ENCODE measurements around the gene FOXJ3. TPM values are rescaled to one million over a fixed set of nuclear protein-coding genes. Genes with fewer than 3 reads are reported as not detected.

FOXJ3 gene
- total and polyA plus RNA-seq, 2 of the 8 experiments (the other 6 are each of a cell fraction or from before 2014, with no cell fraction given): 48.6 to 51.9 TPM

DNA sequence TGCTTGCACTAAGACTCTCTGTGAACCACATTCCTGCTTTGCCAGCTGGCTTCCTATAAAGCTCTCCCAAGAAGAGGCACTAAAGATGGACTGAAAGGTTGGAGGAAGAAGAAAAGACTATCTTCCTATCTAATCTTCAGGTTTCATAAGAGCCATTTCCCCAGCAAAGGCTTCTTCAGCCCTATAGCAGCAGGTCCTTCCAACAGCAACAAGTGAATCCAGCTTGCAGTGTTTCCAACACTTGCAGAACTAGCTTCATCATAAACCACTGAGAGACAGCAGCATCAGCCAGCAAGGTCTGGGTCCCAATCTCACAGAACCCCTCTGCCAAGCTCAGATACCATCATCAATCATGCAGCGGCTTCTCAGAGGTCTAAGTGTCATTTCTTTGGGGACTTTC, 28.1 kb downstream of the FOXJ3 start (continued):
- TF ChIP-seq EGR1 (IDR thresholded peaks at IDR 0.05; ENCODE audit: borderline replicate concordance, low read depth, low read length) (no peak), SIN3A (conservative IDR thresholded peaks at IDR 0.05 in 1 of 2, IDR thresholded peaks at IDR 0.05 in 1 of 2; ENCODE audit: low read depth in 1 of 2, low read length in 2 of 2) (no peak), CBX5 (IDR thresholded peaks at IDR 0.05; ENCODE audit: low read depth, low read length) (no peak)

Measured in H1 (cell line).